ENCODE data around the gene ZCWPW1.

- TF ChIP-seq CTCF (IDR thresholded peaks at IDR 0.05) (no peak), POLR2A (IDR thresholded peaks at IDR 0.05) (no peak)
Measured at GRCh38 chr7:100364480-100364879, 64.0 kb downstream of the ZCWPW1 start.
